Heart right ventricle (tissue), 16 donors: ENCODE results near the gene LRRC47. TPM values are rescaled to one million over a fixed set of nuclear protein-coding genes. Genes with fewer than 3 reads are reported as not detected.

Experiments used
- ATAC-seq, 8 donors: fragments of 200-7000 bp; cut with Tn5 transposase; one replicate each; pipeline ENCODE4 v1.9.1; 2020; ENCODE audit warnings: mild to moderate bottlenecking in 8 of 8, moderate library complexity in 8 of 8, moderate number of reproducible peaks in 1 of 8
- DNase-seq, 2 donors: peaks; one replicate each; pipeline ENCODE4 v3.0.0-alpha.2; 2020
- H3K27ac ChIP-seq, 10 donors: fragments of 200-600 bp; sonication (generic) in 2 of 10; one replicate each; pipeline versions ENCODE4 v1.5.0 to v1.8.0; 2020 to 2022; ENCODE audit warnings: mild to moderate bottlenecking in 3 of 10
- H3K27me3 ChIP-seq, 7 donors: fragments of 200-600 bp; one replicate each; pipeline ENCODE4 v1.8.0; 2021 to 2022; ENCODE audit warnings: mild to moderate bottlenecking in 2 of 7
- H3K36me3 ChIP-seq, 9 donors: fragments of 200-600 bp; sonication (generic) in 1 of 9; one replicate each; pipeline versions ENCODE4 v1.5.0 to v1.8.0; 2020 to 2022; ENCODE audit warnings: mild to moderate bottlenecking in 2 of 9
- H3K4me1 ChIP-seq, 9 donors: fragments of 200-600 bp; sonication (generic) in 1 of 9; one replicate each; pipeline versions ENCODE4 v1.5.0 to v1.8.0; 2020 to 2022; ENCODE audit warnings: mild to moderate bottlenecking in 4 of 9
- H3K4me3 ChIP-seq, 10 donors: fragments of 200-600 bp; sonication (generic) in 2 of 10; one replicate each; pipeline versions ENCODE4 v1.5.0 to v1.8.0; 2020 to 2022; ENCODE audit warnings: mild to moderate bottlenecking in 7 of 10, moderate library complexity in 2 of 10
- H3K9me3 ChIP-seq, 11 donors: fragments of 200-600 bp in 10 of 11; sonication (generic) in 2 of 11; one replicate each; pipeline versions ENCODE4 v1.5.0 to v1.8.0; 2013 to 2022; ENCODE audit warnings: mild to moderate bottlenecking in 2 of 11, control low read depth in 1 of 11, moderate library complexity in 1 of 11
- CTCF ChIP-seq, 9 donors: fragments of 200-600 bp; sonication (generic) in 2 of 9; IDR thresholded peaks; one replicate each; pipeline versions ENCODE4 v1.5.0 to v1.8.0; 2021 to 2022; ENCODE audit warnings: antibody characterized with exemption in 9 of 9, mild to moderate bottlenecking in 5 of 9, moderate library complexity in 1 of 9
- WGBS, 2 donors: extraction: QIAGEN DNeasy Blood & Tissue Kit; methylation state at CpG; one replicate each; pipeline ENCODE4 v1.1.7; 2013; ENCODE audit warnings: inconsistent platforms in 1 of 2; 5-methylcytosine and 5-hydroxymethylcytosine counted together
- intact Hi-C, 10 donors: fragments of 100-400 bp; cut with DNase I; formaldehyde crosslinking; loops; one replicate each; pipeline versions ENCODE4 v1.11.1 to v1.14.2; 2022
- polyA plus RNA-seq, 2 donors: library from polyadenylated mRNA; stranded (reverse); fragments of 200-250 nt; gene quantifications; one replicate each; pipeline ENCODE4 v1.2.3, GENCODE V29; 2013
- total RNA-seq, 10 donors: library from RNA; stranded (reverse); fragmentation: NEBNext Ultra II Directional in 3 of 10; extraction: Animal tissue kit (Norgen Biotek cat#: 25700) in 3 of 10; gene quantifications; one replicate each; pipeline versions ENCODE4 v1.2.1 to v1.2.4, GENCODE V29; 2021 to 2023
- donor health status: Arrhythmogenic right ventricular cardiomyopathy.
- donor health status: ischemic (EF 13 %, LVEDD 7.1; RV severe dilation, severe dysfunction).
- donor health status: healthy with polysubstance abuse.
- donor health status: DM: no; HTN: yes; CAD: no.
- donor health status: DM: no; HTN: no; CAD: no.
- donor health status: ischemic (EF 25% LVEDD 6.9; RV normal size, moderate dysfunction).
- donor health status: ischemic (EF 25% LVEDD 5.7; RV mildly dilated, moderate dysfunction).
- donor health status: healthy.
- donor health status: DM: yes; HTN: yes; CAD: no.
- donor health status: Ischemic cardiomyopathy.
- donor health status: ischemic (EF 35%, LVEDD 5.7; RV mildly dilated, moderate dysfunction).
- donor health status: nonischemic (EF 11% LVEDD 7.7; RV severe dilation, severe dysfunction).
- donor health status: DM: yes; HTN: yes; CAD: no.
- donor health status: PGD.
- donor health status: ischemic (EF 29% LVEDD 5.4; RV normal size, mild dysfunction).
- donor health status: nonischemic (EF 23%, LVEDD 6.1; RV moderate dilation, normal function).

LRRC47 gene
- total and polyA plus RNA-seq, 12 donors: 17.6 to 85.4 (median 69.8) TPM

- H3K36me3 ChIP-seq: peaks cover 0 to 100% (median 67%) of the 10 kb centered on the region in 9 donors
- intact Hi-C loops: no loop called here
- H3K4me1 ChIP-seq: no peaks in the 10 kb centered on the region
- no peak overlapping the region for H3K27ac ChIP-seq
- no peak overlapping the region for H3K4me3 ChIP-seq
- no peak for ATAC-seq
- DNase-seq: no peak
- 91 to 92% methylated on average over 10 of the region's 10 CpGs for WGBS, 2 donors
- H3K27me3 ChIP-seq: no peaks in the 10 kb centered on the region
- H3K9me3 ChIP-seq: peaks cover 0 to 17% (median 6%) of the 10 kb centered on the region in 11 donors
- TF ChIP-seq CTCF (IDR thresholded peaks at IDR 0.05): no peak
Measured at GRCh38 chr1:3834701-3835100, 38.4 kb upstream of the LRRC47 start.

- TF ChIP-seq CTCF (IDR thresholded peaks at IDR 0.05): no peak
- ATAC-seq (no peak), DNase-seq (no peak)
- Histone ChIP-seq H3K27me3 (no peaks in the 10 kb centered on the region), H3K36me3 (peaks cover 0 to 100% (median 58%) of the 10 kb centered on the region in 9 donors), H3K4me3 (no peak overlapping the region), H3K27ac (no peak overlapping the region), H3K9me3 (peaks cover 0 to 1% (median 0%) of the 10 kb centered on the region in 11 donors), H3K4me1 (no peaks in the 10 kb centered on the region)
- WGBS, 2 donors: 81 to 92% methylated on average over 6 of the region's 6 CpGs
- intact Hi-C loops: no loop called here
Measured at GRCh38 chr1:3831689-3832088, 35.4 kb upstream of the LRRC47 start.

- Histone ChIP-seq H3K9me3 (no peaks in the 10 kb centered on the region), H3K27ac (no peak overlapping the region), H3K4me3 (no peak overlapping the region), H3K36me3 (peaks cover 0 to 97% (median 53%) of the 10 kb centered on the region in 9 donors), H3K4me1 (no peaks in the 10 kb centered on the region), H3K27me3 (no peaks in the 10 kb centered on the region)
- ATAC-seq (no peak), DNase-seq (no peak)
- no peak for TF ChIP-seq CTCF (IDR thresholded peaks at IDR 0.05)
- 93 to 95% methylated on average over 8 of the region's 8 CpGs for WGBS, 2 donors
- intact Hi-C loops: no loop called here
Measured at GRCh38 chr1:3828391-3828790, 32.1 kb upstream of the LRRC47 start.

GRCh38 chr1:3827813-3828307, 31.6 kb upstream of the LRRC47 start:
- no peak overlapping the region for H3K27ac ChIP-seq
- H3K36me3 ChIP-seq: peaks cover 0 to 97% (median 54%) of the 10 kb centered on the region in 9 donors
- H3K9me3 ChIP-seq: no peaks in the 10 kb centered on the region
- ATAC-seq (peak in 1 of 8 donors; percentile 53), DNase-seq (no peak)
- WGBS, 2 donors: 88% methylated on average over 14 of the region's 14 CpGs
- H3K27me3 ChIP-seq: no peaks in the 10 kb centered on the region
- intact Hi-C loops: no loop called here
- no peak overlapping the region for H3K4me3 ChIP-seq
- TF ChIP-seq CTCF (IDR thresholded peaks at IDR 0.05): no peak
- H3K4me1 ChIP-seq: no peaks in the 10 kb centered on the region
